Measurements from ENCODE around the gene DPYSL4.

DNA sequence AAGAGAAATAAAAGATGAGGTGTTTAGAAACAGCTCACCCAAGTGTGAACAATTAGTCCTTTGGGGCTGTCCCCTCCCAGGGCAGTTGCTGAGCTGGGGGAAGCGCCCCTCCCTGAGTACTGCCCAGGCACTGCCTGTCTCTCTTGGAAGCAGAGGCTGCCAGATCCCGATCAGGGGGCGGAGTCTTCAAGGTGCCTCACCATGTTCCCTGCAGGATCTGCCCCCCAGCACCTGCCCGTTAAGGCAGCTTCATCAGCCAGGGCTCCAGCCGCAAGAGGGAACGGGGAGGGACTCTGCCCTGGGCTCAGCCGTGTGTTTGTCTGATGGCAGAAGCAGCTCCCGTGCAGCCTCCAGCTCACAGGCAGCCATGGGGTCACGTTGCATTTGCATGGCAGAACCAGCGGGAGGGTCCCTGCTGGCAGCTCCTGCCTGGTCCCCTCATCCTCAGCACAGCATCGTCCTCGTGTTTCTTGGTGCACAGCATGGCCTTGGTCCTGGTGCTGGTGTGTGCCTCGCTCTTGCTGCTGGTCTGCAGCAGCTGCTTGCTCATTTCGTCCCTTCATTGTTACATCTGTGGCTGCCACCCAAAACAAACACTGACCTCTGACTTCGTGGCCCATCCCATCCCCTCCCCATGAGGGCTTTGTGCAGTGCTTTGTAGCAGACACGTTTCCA, 10.7 kb upstream of the DPYSL4 start:
- TF ChIP-seq, protein P1, sequence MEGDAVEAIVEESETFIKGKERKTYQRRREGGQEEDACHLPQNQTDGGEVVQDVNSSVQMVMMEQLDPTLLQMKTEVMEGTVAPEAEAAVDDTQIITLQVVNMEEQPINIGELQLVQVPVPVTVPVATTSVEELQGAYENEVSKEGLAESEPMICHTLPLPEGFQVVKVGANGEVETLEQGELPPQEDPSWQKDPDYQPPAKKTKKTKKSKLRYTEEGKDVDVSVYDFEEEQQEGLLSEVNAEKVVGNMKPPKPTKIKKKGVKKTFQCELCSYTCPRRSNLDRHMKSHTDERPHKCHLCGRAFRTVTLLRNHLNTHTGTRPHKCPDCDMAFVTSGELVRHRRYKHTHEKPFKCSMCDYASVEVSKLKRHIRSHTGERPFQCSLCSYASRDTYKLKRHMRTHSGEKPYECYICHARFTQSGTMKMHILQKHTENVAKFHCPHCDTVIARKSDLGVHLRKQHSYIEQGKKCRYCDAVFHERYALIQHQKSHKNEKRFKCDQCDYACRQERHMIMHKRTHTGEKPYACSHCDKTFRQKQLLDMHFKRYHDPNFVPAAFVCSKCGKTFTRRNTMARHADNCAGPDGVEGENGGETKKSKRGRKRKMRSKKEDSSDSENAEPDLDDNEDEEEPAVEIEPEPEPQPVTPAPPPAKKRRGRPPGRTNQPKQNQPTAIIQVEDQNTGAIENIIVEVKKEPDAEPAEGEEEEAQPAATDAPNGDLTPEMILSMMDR (conservative IDR thresholded peaks at IDR 0.05; ENCODE audit: low read depth, low read length), result no peak
- TF ChIP-seq MAFK (IDR thresholded peaks at IDR 0.05; ENCODE audit: low read depth, low read length) (no peak), RFX5 (IDR thresholded peaks at IDR 0.05; ENCODE audit: low read depth, low read length) (no peak), MAZ (IDR thresholded peaks at IDR 0.05; ENCODE audit: borderline replicate concordance, low read depth, low read length) (no peak), CEBPB (IDR thresholded peaks at IDR 0.05; ENCODE audit: low read depth, low read length) (no peak), POLR2A (IDR thresholded peaks at IDR 0.05; ENCODE audit: low read depth, low read length) (no peak), NFE2L2 (IDR thresholded peaks at IDR 0.05; ENCODE audit: low read depth, low read length) (no peak), USF2 (IDR thresholded peaks at IDR 0.05; ENCODE audit: low read depth, low read length) (no peak), RCOR1 (IDR thresholded peaks at IDR 0.05; ENCODE audit: insufficient replicate concordance, low read length) (no peak), FOS (IDR thresholded peaks at IDR 0.05; ENCODE audit: low read depth, low read length) (no peak), MXI1 (IDR thresholded peaks at IDR 0.05; ENCODE audit: borderline replicate concordance, low read depth, low read length) (no peak), RAD21 (IDR thresholded peaks at IDR 0.05; ENCODE audit: low read length) (no peak), SMC3 (IDR thresholded peaks at IDR 0.05; ENCODE audit: low read depth, low read length) (no peak)
- TF ChIP-seq, protein P2, sequence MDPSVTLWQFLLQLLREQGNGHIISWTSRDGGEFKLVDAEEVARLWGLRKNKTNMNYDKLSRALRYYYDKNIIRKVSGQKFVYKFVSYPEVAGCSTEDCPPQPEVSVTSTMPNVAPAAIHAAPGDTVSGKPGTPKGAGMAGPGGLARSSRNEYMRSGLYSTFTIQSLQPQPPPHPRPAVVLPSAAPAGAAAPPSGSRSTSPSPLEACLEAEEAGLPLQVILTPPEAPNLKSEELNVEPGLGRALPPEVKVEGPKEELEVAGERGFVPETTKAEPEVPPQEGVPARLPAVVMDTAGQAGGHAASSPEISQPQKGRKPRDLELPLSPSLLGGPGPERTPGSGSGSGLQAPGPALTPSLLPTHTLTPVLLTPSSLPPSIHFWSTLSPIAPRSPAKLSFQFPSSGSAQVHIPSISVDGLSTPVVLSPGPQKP (IDR thresholded peaks at IDR 0.05; ENCODE audit: borderline replicate concordance, low read depth, low read length), result no peak

Data from IMR-90 (cell line).